ENCODE results near the gene NDUFB1. TPM values are rescaled to one million over a fixed set of nuclear protein-coding genes. Genes with fewer than 3 reads are reported as not detected.

NDUFB1 gene
- total RNA-seq, 1 experiment from 2014 or later, result 248 TPM

GRCh38 chr14:92153581-92153980 lies 32.1 kb upstream of the NDUFB1 start:
- 0 out of 2 replicates have a peak, but pooled peaks cover 3% of the 10 kb centered on the region for H4K20me1 ChIP-seq (ENCODE audit: low read length)
- no peak overlapping the region for H2AFZ ChIP-seq (ENCODE audit: low read length)
- no peaks in the 10 kb centered on the region for H3K27me3 ChIP-seq (ENCODE audit: low read length)
- no peak for TF ChIP-seq EZH2 (IDR thresholded peaks at IDR 0.05; ENCODE audit: low read length, unreplicated experiment)
- no peak for TF ChIP-seq EZH2phosphoT487 (IDR thresholded peaks at IDR 0.05; ENCODE audit: borderline replicate concordance, low read length)
- TF ChIP-seq CTCF (conservative IDR thresholded peaks at IDR 0.05; ENCODE audit: low read depth, low read length), result no peak
- no peaks in the 10 kb centered on the region for H3K9me3 ChIP-seq (ENCODE audit: low read length)
- H3K4me1 ChIP-seq (ENCODE audit: insufficient read depth, low read length), result peaks cover 26% of the 10 kb centered on the region
- H3K79me2 ChIP-seq (ENCODE audit: low read length), result peaks cover 6% of the 10 kb centered on the region
- no peak overlapping the region for H3K4me3 ChIP-seq (ENCODE audit: low read length)
- no peak for ATAC-seq
- ChIA-PET CTCF (interaction anchor here (0.6 kb wide), 2 partner anchors 260 to 539 kb away, joined by 3 read pairs; no protein-coding TSS in a partner anchor), POLR2A (ENCODE audit: unreplicated experiment) (interaction anchor here (0.6 kb wide), 1 partner anchor 450 kb away, joined by 3 read pairs; no protein-coding TSS in a partner anchor)
- peak overlapping the region; percentile 68; the same call in 1 of the 2 replicates for H3K4me2 ChIP-seq (ENCODE audit: low read length)
- no peak for DNase-seq
- peak overlapping the region; percentile 12; the same call in 1 of the 2 replicates for H3K9ac ChIP-seq (ENCODE audit: low read length)
- H3K27ac ChIP-seq (ENCODE audit: low read length), result peak overlapping the region; percentile 75
- intact Hi-C loops (cut with micrococcal nuclease), result loop anchor here (5.0 to 10.0 kb wide), 2 partner anchors 231 to 304 kb away; no protein-coding TSS in a partner anchor
- no TSS peak for BruUV-seq (replicated peaks)
- peaks cover 36% of the 10 kb centered on the region for H3K36me3 ChIP-seq (ENCODE audit: low read depth, low read length)
- no peaks in the 10 kb centered on the region for H3K9me2 ChIP-seq (replicated peaks; ENCODE audit: low read length)
- H3F3A ChIP-seq (ENCODE audit: low read length, unreplicated experiment), result peaks cover 11% of the 10 kb centered on the region

- Histone ChIP-seq H4K20me1 (ENCODE audit: low read length) (no peaks in the 10 kb centered on the region), H3K4me3 (ENCODE audit: low read length) (no peak overlapping the region), H3K27ac (ENCODE audit: low read length) (no peak overlapping the region), H3K4me2 (ENCODE audit: low read length) (no peak overlapping the region), H3K9me2 (replicated peaks; ENCODE audit: low read length) (no peaks in the 10 kb centered on the region), H2AFZ (ENCODE audit: low read length) (no peak overlapping the region), H3K9me3 (ENCODE audit: low read length) (no peaks in the 10 kb centered on the region), H3K9ac (ENCODE audit: low read length) (no peak overlapping the region), H3K79me2 (ENCODE audit: low read length) (no peaks in the 10 kb centered on the region), H3K36me3 (ENCODE audit: low read depth, low read length) (peaks cover 45% of the 10 kb centered on the region), H3K27me3 (ENCODE audit: low read length) (no peaks in the 10 kb centered on the region), H3K4me1 (ENCODE audit: insufficient read depth, low read length) (no peaks in the 10 kb centered on the region), H3F3A (ENCODE audit: low read length, unreplicated experiment) (no peaks in the 10 kb centered on the region)
- ChIA-PET POLR2A (ENCODE audit: unreplicated experiment) (no interaction called here), CTCF (no interaction called here)
- BruUV-seq (replicated peaks), result no TSS peak
- ATAC-seq, result no peak
- TF ChIP-seq CTCF (conservative IDR thresholded peaks at IDR 0.05; ENCODE audit: low read depth, low read length), result no peak
- no peak for TF ChIP-seq EZH2phosphoT487 (IDR thresholded peaks at IDR 0.05; ENCODE audit: borderline replicate concordance, low read length)
- TF ChIP-seq EZH2 (IDR thresholded peaks at IDR 0.05; ENCODE audit: low read length, unreplicated experiment), result no peak
- intact Hi-C loops (cut with micrococcal nuclease), result no loop called here
- DNase-seq, result no peak
These were observed 23.2 kb upstream of the NDUFB1 start for GRCh38 chr14:92144708-92145107.

GRCh38 chr14:92143962-92144361 lies 22.5 kb upstream of the NDUFB1 start:
- intact Hi-C loops (cut with micrococcal nuclease), result no loop called here
- H3K9ac ChIP-seq (ENCODE audit: low read length), result no peak overlapping the region
- H3K79me2 ChIP-seq (ENCODE audit: low read length), result no peaks in the 10 kb centered on the region
- H3K27ac ChIP-seq (ENCODE audit: low read length), result no peak overlapping the region
- ChIA-PET CTCF (no interaction called here), POLR2A (ENCODE audit: unreplicated experiment) (no interaction called here)
- TF ChIP-seq EZH2 (IDR thresholded peaks at IDR 0.05; ENCODE audit: low read length, unreplicated experiment) (no peak), EZH2phosphoT487 (IDR thresholded peaks at IDR 0.05; ENCODE audit: borderline replicate concordance, low read length) (no peak), CTCF (conservative IDR thresholded peaks at IDR 0.05; ENCODE audit: low read depth, low read length) (no peak)
- no peaks in the 10 kb centered on the region for H3K9me2 ChIP-seq (replicated peaks; ENCODE audit: low read length)
- peaks cover 45% of the 10 kb centered on the region for H3K36me3 ChIP-seq (ENCODE audit: low read depth, low read length)
- no peak for ATAC-seq
- no peak overlapping the region for H2AFZ ChIP-seq (ENCODE audit: low read length)
- H3K4me2 ChIP-seq (ENCODE audit: low read length), result no peak overlapping the region
- H3K9me3 ChIP-seq (ENCODE audit: low read length), result no peaks in the 10 kb centered on the region
- no peaks in the 10 kb centered on the region for H3K4me1 ChIP-seq (ENCODE audit: insufficient read depth, low read length)
- H3F3A ChIP-seq (ENCODE audit: low read length, unreplicated experiment), result no peaks in the 10 kb centered on the region
- DNase-seq, result no peak
- no peaks in the 10 kb centered on the region for H4K20me1 ChIP-seq (ENCODE audit: low read length)
- H3K27me3 ChIP-seq (ENCODE audit: low read length), result no peaks in the 10 kb centered on the region
- no TSS peak for BruUV-seq (replicated peaks)
- no peak overlapping the region for H3K4me3 ChIP-seq (ENCODE audit: low read length)
